Lower lobe of right lung (tissue), 2 donors: ENCODE results near the gene GALNTL6. TPM values are rescaled to one million over a fixed set of nuclear protein-coding genes. Genes with fewer than 3 reads are reported as not detected.

Experiments used
- ATAC-seq, 2 donors: fragments of 200-7000 bp; cut with Tn5 transposase; one replicate each; pipeline ENCODE4 v1.9.1; 2020 to 2022; ENCODE audit warnings: mild to moderate bottlenecking in 2 of 2, moderate library complexity in 2 of 2
- DNase-seq: peaks from one replicate; pipeline ENCODE4 v3.0.0-alpha.2; 2020
- H3K27ac ChIP-seq: fragments of 200-600 bp; one replicate; pipeline ENCODE4 v1.8.0; 2022
- H3K27me3 ChIP-seq: fragments of 200-600 bp; one replicate; pipeline ENCODE4 v1.8.0; 2022; ENCODE audit warnings: low read depth
- H3K36me3 ChIP-seq: fragments of 200-600 bp; one replicate; pipeline ENCODE4 v1.8.0; 2022; ENCODE audit warnings: mild to moderate bottlenecking
- H3K4me1 ChIP-seq: fragments of 200-600 bp; one replicate; pipeline ENCODE4 v1.8.0; 2022
- H3K4me3 ChIP-seq: fragments of 200-600 bp; one replicate; pipeline ENCODE4 v1.8.0; 2022; ENCODE audit warnings: mild to moderate bottlenecking
- H3K9me3 ChIP-seq: fragments of 200-600 bp; one replicate; pipeline ENCODE4 v1.8.0; 2022
- intact Hi-C: fragments of 100-400 bp; cut with DNase I; formaldehyde crosslinking; loops from one replicate; pipeline ENCODE4 v1.11.0; 2022
- total RNA-seq: library from RNA; stranded (reverse); fragmentation: NEBNext Ultra II Directional; extraction: Animal tissue kit (Norgen Biotek cat#: 25700); gene quantifications from one replicate; pipeline ENCODE4 v1.2.1, GENCODE V29; 2021
- TF ChIP-seq, protein P1 (sequence below): fragments of 200-600 bp; IDR thresholded peaks from one replicate; pipeline ENCODE4 v1.8.0; 2022; ENCODE audit warnings: antibody characterized with exemption, mild to moderate bottlenecking
- donor health status: DM: no; HTN: yes; CAD: no; lungs with severe emphysema.

GALNTL6 gene
- total RNA-seq, 1 donor from 2014 or later = not detected

DNA sequence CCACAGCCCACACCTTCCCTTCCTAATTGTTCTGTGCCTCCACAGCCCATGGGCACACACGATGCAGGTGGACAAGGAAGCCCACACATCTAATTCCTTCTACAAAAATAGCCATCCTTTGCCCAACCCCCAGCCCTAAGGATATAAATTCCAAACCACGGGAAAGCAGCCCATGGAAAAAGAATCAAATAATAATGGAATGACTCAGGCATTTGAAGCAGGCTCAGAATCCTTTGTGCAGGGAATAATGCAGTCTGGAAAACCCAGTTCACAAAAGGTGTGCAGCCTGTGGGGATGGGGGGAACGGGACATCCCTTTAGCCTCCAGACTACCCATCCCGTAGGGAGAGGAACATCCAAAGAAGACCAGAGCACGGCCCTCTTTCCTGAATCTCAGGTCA lies 1013.1 kb downstream of the GALNTL6 start:
- intact Hi-C loops = no loop called here
- TF ChIP-seq, protein P1, sequence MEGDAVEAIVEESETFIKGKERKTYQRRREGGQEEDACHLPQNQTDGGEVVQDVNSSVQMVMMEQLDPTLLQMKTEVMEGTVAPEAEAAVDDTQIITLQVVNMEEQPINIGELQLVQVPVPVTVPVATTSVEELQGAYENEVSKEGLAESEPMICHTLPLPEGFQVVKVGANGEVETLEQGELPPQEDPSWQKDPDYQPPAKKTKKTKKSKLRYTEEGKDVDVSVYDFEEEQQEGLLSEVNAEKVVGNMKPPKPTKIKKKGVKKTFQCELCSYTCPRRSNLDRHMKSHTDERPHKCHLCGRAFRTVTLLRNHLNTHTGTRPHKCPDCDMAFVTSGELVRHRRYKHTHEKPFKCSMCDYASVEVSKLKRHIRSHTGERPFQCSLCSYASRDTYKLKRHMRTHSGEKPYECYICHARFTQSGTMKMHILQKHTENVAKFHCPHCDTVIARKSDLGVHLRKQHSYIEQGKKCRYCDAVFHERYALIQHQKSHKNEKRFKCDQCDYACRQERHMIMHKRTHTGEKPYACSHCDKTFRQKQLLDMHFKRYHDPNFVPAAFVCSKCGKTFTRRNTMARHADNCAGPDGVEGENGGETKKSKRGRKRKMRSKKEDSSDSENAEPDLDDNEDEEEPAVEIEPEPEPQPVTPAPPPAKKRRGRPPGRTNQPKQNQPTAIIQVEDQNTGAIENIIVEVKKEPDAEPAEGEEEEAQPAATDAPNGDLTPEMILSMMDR = no peak
- DNase-seq = no peak
- H3K4me1 ChIP-seq = no peaks in the 10 kb centered on the region
- no peak overlapping the region for H3K4me3 ChIP-seq
- H3K36me3 ChIP-seq = no peaks in the 10 kb centered on the region
- H3K27me3 ChIP-seq = no peaks in the 10 kb centered on the region
- ATAC-seq = no peak
- no peaks in the 10 kb centered on the region for H3K9me3 ChIP-seq
- no peak overlapping the region for H3K27ac ChIP-seq

- Histone ChIP-seq H3K27me3 (no peaks in the 10 kb centered on the region), H3K4me1 (no peaks in the 10 kb centered on the region), H3K36me3 (no peaks in the 10 kb centered on the region), H3K27ac (no peak overlapping the region), H3K4me3 (no peak overlapping the region), H3K9me3 (no peaks in the 10 kb centered on the region)
- ATAC-seq = no peak
- DNase-seq = no peak
- TF ChIP-seq, protein P1 = no peak
- intact Hi-C loops = no loop called here
Measured at GRCh38 chr4:172826861-172827260, 1013.7 kb downstream of the GALNTL6 start.

DNA sequence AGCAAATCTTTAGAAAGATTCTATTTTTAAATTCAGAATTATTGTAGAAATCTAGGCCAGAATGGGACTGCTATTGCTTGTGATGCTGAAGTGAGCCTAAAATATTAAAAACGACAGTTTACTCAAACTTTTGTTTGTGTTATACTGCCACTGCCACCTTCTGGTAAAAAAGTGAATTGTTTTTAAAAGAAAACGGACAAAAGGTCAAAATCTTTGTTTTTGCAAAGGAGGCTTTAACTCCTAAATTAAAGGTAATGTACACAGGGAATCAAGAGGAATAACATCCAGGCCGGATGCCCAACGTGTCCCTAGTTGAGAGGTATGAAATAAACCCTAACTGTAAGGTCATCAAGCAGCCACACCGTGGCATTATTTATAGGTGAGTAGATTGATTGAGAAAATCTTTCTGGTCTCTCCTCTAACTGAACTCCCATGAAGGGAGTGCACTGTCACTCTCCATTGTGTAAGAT lies 1017.1 kb downstream of the GALNTL6 start:
- TF ChIP-seq, protein P1 = peak; percentile 55
- no peaks in the 10 kb centered on the region for H3K36me3 ChIP-seq
- H3K27ac ChIP-seq = no peak overlapping the region
- no peaks in the 10 kb centered on the region for H3K9me3 ChIP-seq
- ATAC-seq (no peak), DNase-seq (no peak)
- H3K27me3 ChIP-seq = no peaks in the 10 kb centered on the region
- intact Hi-C loops = no loop called here
- no peaks in the 10 kb centered on the region for H3K4me1 ChIP-seq
- no peak overlapping the region for H3K4me3 ChIP-seq

DNA sequence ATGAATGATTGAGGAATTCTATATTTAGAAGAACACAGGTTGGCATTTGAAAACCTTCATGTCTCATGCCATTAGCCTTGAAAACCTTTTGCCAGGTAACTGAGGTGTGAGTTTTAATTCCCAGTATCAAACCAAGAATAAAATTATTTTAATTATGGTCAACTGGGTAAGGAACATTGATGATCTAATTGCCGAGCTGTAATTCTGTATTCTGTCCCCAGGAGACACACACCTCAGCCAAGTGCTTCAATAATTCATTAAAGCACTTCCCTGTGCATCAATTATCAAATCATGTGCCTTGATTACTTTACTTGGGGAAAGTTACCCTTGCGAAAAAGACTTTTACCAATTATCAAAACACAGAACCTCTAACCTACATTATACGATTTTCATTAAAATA lies 1023.5 kb downstream of the GALNTL6 start:
- ATAC-seq (no peak), DNase-seq (no peak)
- intact Hi-C loops = no loop called here
- Histone ChIP-seq H3K27ac (no peak overlapping the region), H3K27me3 (no peaks in the 10 kb centered on the region), H3K4me1 (no peaks in the 10 kb centered on the region), H3K36me3 (no peaks in the 10 kb centered on the region), H3K9me3 (no peaks in the 10 kb centered on the region), H3K4me3 (no peak overlapping the region)
- TF ChIP-seq, protein P1 = no peak

GRCh38 chr4:172838111-172838510 lies 1024.9 kb downstream of the GALNTL6 start:
- DNase-seq = no peak
- ATAC-seq = peak in 1 of 2 donors; percentile 32
- TF ChIP-seq, protein P1 = no peak
- no peak overlapping the region for H3K4me3 ChIP-seq
- no peak overlapping the region for H3K27ac ChIP-seq
- no peaks in the 10 kb centered on the region for H3K9me3 ChIP-seq
- H3K36me3 ChIP-seq = no peaks in the 10 kb centered on the region
- intact Hi-C loops = no loop called here
- H3K27me3 ChIP-seq = no peaks in the 10 kb centered on the region
- no peaks in the 10 kb centered on the region for H3K4me1 ChIP-seq

- TF ChIP-seq, protein P1 = no peak
- no peak for ATAC-seq
Measured at GRCh38 chr4:172838943-172839342, 1025.7 kb downstream of the GALNTL6 start.

More at GRCh38 chr4:172838943-172839342, 1025.7 kb downstream of the GALNTL6 start:
- Histone ChIP-seq H3K27me3 (no peaks in the 10 kb centered on the region), H3K4me3 (no peak overlapping the region), H3K36me3 (no peaks in the 10 kb centered on the region), H3K9me3 (no peaks in the 10 kb centered on the region), H3K27ac (no peak overlapping the region), H3K4me1 (no peaks in the 10 kb centered on the region)
- DNase-seq = no peak
- intact Hi-C loops = no loop called here
